Stimulated activated CD4-positive, alpha-beta T cell treated with anti-CD3 and anti-CD28 coated beads, Interleukin-2, amount 100 ng/mL, for 4 hours (primary cell): ENCODE measurements around the gene PTPRK.

ENCODE experiments used
- DNase-seq: peaks from one replicate; pipeline ENCODE4 v3.0.0-alpha.2; 2020; ENCODE audit warnings: low read depth

PTPRK gene

DNA sequence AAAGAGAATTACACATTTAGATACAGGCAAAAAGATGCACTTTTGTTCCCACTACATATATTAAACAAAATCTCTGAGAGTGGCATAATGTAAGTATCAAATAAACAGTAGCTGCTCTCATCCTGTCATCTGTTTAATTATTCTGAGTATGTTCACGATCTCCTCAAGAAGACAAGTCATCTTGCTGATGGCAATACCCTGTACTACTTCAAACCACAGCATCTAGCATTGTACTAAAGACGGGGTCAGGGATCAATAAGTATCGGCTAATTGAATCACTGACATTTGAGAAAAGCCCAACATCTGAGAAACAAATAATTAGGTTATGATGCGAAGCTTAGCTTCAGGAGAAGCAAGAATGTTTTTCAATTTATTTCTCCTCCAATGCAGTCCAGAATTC lies 175.1 kb downstream of the PTPRK start:
- no peak for DNase-seq

- DNase-seq, result no peak
Measured at GRCh38 chr6:128343706-128344105, 176.7 kb downstream of the PTPRK start.

DNA sequence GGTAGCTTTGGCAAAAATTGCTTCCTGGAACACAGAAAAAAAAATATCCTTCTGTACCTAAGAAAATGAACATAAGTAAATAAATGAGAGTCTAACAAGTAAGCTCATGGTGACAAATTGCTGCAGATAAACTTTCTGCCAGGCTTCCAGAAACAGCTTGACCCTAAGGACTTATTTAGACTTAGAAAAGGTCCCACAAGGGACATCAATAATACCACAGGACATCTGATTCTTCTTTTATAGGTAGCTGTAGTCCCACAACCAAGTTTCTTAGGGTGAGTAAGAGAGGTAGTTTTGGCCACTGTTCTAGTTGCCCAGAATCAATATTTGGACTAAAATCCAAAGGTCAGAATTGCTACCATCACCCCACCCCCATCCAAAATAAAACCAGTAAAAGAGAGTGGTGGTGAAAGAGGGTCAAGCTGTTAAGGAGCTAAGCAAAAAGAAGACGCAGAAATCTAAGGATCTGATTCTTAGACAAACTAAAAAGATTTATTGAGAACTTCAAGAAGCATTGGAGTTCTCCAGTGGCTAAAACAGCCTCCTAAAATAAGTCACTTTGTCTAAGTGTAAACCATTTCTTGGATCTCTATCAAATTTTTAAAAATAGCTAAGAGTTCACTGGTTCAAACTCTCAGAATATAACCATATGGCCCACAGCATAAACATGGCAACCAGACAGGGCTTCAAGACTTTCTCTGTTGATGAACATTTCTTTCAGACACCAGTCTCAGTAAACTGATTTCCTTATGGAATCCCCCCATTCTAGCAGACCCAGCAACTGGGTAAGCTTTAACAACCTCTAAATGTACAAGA lies 180.6 kb downstream of the PTPRK start:
- DNase-seq, result no peak

DNA sequence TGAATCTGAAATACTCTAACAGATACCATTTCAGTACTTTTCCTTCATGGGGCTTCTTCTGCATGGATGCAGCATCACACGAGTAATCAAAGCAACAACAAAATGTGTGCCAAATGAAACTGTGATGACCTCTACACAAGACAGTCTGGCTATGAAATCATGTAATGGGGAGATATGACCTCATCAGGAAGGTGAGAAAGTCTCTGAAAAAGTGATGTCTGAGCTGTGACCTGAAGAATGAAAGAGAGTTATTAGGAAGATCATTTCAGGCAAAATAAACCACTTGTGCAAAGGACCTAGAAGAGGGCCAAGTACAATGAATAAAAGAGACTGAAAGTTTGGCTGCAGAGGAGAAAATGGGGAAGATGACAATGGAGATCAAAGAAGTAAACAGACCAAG lies 182.8 kb downstream of the PTPRK start:
- DNase-seq, result no peak

- no peak for DNase-seq
Measured at GRCh38 chr6:128336436-128337095, 183.8 kb downstream of the PTPRK start.

GRCh38 chr6:128335963-128336362 lies 184.4 kb downstream of the PTPRK start:
- DNase-seq, result no peak

DNA sequence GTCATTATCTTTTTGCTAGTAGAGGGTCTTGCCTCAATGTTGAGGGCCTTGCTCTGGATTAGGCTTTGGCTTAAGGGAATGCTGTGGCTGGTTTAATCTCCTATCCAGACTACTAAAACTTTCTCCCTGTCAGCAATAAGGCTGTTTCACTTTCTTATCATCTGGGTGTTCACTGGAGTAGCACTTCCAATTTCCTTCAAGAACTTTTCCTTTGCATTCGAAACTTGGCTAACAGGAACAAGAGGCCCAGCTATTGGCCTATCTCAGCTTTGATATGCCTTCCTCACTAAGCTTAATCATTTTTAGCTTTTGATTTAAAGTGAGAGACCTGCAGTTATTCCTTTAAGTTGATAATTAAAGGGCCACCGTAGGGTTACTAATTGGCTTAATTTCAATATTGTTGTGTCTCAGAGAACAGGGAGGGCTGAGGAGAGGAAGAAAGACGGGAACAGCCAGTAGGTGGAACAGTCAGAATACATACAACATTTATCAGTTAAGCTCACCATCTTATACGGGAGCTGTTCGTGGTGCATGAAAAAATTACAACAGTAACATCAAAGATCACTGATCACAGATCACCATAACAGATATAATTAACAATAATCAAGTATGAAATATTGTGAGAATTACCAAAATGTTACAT lies 186.7 kb downstream of the PTPRK start:
- no peak for DNase-seq

GRCh38 chr6:128327890-128328289 lies 192.5 kb downstream of the PTPRK start:
- DNase-seq, result no peak

- no peak for DNase-seq
Measured at GRCh38 chr6:128323011-128323410, 197.4 kb downstream of the PTPRK start.

DNA sequence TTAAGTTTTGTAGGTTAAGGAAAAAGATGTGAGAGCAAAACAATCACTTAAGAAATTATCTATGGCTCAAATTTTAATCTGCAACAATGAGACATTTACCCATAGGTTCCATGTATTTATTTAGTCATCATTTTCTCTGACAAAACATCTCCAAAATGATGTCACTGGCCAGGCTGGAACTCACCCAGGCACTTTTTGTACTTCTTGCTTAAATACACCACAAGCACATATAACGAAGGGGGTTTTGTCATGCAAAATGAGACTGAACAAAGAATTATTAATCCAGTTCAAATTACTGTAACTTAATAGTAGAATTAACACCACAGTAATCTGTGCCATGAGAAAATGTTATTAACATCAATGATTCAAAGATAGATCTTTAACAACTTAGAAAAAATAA lies 200.5 kb downstream of the PTPRK start:
- DNase-seq, result no peak

DNA sequence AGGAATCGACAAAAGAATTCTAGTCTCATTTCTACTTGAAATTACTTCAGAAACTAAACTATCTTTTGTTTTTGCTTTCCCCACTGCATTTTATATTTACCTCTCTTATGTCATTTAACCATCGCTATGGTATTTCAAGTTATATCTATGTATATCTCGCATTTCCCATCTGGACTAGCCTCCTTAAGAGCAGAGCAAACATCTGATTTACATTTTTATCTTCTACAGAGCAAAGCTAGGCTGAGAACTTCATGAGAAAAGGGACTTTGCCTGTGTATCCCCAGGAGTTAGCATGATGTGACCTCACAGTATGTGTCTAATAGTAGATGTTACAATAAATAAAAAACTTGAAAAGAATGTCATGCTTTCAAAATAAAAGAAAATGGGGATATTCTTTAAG lies 201.2 kb downstream of the PTPRK start:
- DNase-seq, result no peak

GRCh38 chr6:128316258-128316929 lies 204.0 kb downstream of the PTPRK start:
- no peak for DNase-seq

DNA sequence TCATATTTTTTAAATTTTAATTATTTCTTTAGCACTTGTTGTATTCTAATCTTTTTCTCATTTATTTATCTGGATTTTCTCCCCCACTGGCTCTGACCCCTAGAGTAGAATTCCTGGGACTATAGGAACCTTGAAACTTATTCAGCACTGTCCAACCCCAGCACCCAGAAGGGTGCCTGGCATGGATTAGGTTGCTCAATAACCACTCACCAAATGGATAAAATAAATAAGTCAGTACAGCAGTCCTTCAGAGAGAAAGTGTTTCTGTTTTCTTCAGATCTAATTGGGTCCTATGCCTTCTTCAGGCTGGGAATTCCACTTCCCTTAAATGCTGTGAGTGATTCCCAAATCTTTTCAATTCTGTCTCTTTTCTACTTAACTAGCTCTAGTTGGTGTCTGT lies 206.2 kb downstream of the PTPRK start:
- DNase-seq, result no peak

DNA sequence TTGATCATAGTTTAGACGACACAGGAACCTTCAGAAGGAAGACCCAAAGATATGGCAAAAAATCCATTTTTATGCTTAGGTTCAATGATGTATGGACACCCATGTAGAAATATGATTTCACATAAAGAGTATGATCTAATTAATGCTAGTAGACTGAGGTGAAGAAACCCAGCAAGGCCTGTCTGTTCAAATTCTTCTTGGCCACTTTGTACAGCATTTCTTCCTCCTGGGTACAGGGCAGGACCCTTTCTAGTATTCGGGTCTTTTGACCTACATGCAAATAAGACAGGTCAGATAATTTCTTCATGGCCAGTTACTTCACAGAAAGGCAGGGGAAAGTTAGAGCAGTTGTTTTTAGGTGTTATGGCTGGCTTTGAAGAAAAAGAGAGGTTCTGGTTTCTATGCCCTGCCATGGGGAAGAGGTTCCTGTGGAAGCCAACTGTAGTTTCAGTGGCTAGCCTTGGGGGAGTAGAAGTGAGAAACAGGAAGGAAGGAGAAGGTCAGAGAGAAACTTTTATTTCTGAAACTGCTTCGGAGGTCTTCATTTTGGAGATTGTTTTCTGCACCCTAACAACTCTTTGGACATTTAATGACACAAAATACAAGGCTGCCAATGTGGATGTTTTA lies 208.3 kb downstream of the PTPRK start:
- no peak for DNase-seq

- DNase-seq, result no peak
Measured at GRCh38 chr6:128310451-128310850, 209.9 kb downstream of the PTPRK start.

DNA sequence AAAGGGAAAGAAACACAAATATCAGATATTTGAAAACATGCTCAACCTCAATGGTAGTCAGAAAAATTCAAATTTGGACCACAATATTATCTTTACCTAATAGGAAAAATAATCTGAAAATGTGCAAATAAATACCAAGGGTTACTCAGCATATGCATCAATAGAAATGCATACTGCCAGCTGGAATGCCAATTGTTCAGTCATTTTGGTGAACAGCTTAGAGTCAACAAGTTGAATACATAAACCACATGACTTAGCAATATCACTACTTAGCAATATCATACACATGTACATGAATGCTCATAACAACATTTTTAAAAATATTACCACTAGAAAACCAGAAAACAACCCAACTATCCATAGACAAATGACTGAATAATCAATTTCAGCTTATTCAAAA lies 212.7 kb downstream of the PTPRK start:
- no peak for DNase-seq

DNA sequence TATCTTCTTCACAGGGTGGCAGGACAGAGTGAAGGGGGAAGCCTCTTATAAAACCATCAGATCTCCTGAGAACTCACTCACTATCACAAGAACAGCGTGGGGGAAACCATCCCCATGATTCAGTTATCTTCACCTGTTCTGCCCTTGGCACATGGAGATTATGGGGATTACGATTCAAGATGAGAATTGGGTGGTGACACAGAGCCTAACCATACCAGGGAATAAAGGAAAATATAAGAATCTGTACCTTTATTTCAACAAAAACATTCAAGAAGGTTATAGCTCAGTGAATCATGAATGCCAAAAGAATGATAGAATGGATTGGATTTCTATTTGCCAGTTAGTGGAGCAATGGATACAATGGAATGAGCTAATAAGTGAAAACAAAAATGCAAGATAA lies 214.4 kb downstream of the PTPRK start:
- no peak for DNase-seq

DNA sequence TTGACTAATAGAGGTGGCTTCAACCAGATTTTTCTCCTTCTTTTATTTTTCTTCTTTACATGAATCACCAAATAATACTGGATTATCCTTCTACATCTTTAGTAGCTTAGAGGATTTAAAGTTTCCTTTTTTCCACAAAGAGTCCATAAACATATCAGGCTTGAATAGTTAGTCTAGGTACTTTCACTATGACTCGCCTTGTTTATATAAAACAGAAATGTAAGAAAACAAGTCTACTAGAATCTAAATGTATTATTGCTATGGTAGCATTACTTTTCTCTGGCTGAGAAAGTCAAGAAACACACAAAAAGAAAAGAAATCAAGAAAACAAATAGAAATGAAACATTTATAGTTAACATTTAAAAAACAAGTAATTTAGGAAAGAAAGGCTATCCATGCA lies 215.2 kb downstream of the PTPRK start:
- DNase-seq, result no peak

- no peak for DNase-seq
Measured at GRCh38 chr6:128303870-128304269, 216.5 kb downstream of the PTPRK start.

GRCh38 chr6:128302942-128303341 lies 217.5 kb downstream of the PTPRK start:
- DNase-seq, result no peak

DNA sequence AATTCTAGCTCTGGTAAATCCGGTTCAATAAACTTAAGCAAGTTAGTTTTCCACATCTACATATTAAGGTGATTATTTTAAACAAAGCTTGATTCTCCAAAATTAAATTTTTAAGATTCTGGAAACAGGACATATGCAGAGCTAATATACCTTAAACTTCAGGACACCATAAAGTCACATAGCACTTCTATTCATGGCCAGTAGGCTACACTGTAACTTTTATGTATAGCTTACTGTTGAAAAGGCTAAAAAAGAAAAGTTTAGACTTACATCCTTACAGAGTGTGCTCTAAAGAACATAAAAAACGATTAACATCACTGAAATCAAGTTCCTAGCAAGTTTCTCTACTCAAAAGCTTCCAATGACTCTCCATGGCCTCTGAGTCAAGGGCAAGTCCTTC lies 224.7 kb downstream of the PTPRK start:
- no peak for DNase-seq

GRCh38 chr6:128290221-128290620 lies 230.2 kb downstream of the PTPRK start:
- no peak for DNase-seq
